Psoas muscle (tissue), 8 donors: ENCODE data around the gene EXOC3L1. TPM values are rescaled to one million over a fixed set of nuclear protein-coding genes. Genes with fewer than 3 reads are reported as not detected.

Experiments
- ATAC-seq, 4 donors: fragments of 200-7000 bp; cut with Tn5 transposase; one replicate each; pipeline ENCODE4 v1.9.1; 2020; ENCODE audit warnings: moderate library complexity in 3 of 4, mild to moderate bottlenecking in 2 of 4
- DNase-seq, 2 donors: peaks; one replicate each; pipeline ENCODE4 v3.0.0-alpha.2; 2020
- H3K27ac ChIP-seq: fragments of 200-600 bp; one replicate; pipeline ENCODE4 v1.8.0; 2022
- H3K27me3 ChIP-seq, 3 donors: fragments of 200-600 bp in 1 of 3; one replicate each; pipeline versions ENCODE4 v1.6.1 to v1.8.0; 2013 to 2022; ENCODE audit warnings: low read length in 2 of 3, mild to moderate bottlenecking in 2 of 3, moderate library complexity in 1 of 3; ENCODE audit not compliant: insufficient read depth in 3 of 3
- H3K36me3 ChIP-seq, 2 donors: fragments of 200-600 bp in 1 of 2; one replicate each; pipeline versions ENCODE4 v1.6.1 to v1.8.0; 2013 to 2022; ENCODE audit warnings: low read depth in 1 of 2, mild to moderate bottlenecking in 1 of 2, moderate library complexity in 1 of 2; ENCODE audit not compliant: insufficient read depth in 1 of 2
- H3K4me1 ChIP-seq: fragments of 200-600 bp; one replicate; pipeline ENCODE4 v1.8.0; 2022
- H3K4me3 ChIP-seq: fragments of 200-600 bp; one replicate; pipeline ENCODE4 v1.8.0; 2022; ENCODE audit warnings: mild to moderate bottlenecking
- H3K9me3 ChIP-seq: fragments of 200-600 bp; one replicate; pipeline ENCODE4 v1.8.0; 2022
- CTCF ChIP-seq: fragments of 200-600 bp; IDR thresholded peaks from one replicate; pipeline ENCODE4 v1.8.0; 2022; ENCODE audit warnings: antibody characterized with exemption
- WGBS, 3 donors: extraction: QIAGEN DNeasy Blood & Tissue Kit; methylation state at CpG; one replicate each; pipeline versions ENCODE4 v1.1.6 to v1.1.7; 2013; 5-methylcytosine and 5-hydroxymethylcytosine counted together
- intact Hi-C, 2 donors: fragments of 100-400 bp; cut with DNase I; formaldehyde crosslinking; loops; one replicate each; pipeline versions ENCODE4 v1.11.0 to v1.14.2; 2022
- polyA plus RNA-seq, 3 donors: library from polyadenylated mRNA; stranded (reverse); fragments of 200-250 nt; gene quantifications; one replicate each; pipeline ENCODE4 v1.2.3, GENCODE V29; 2013
- total RNA-seq, 4 donors: library from RNA; stranded (reverse); fragmentation: NEBNext Ultra II Directional in 2 of 4; extraction: Animal tissue kit (Norgen Biotek cat#: 25700) in 2 of 4; gene quantifications; one replicate each; pipeline versions ENCODE4 v1.2.1 to v1.2.4, GENCODE V29; 2021 to 2023
- donor health status: healthy with polysubstance abuse.
- donor health status: DM: no; HTN: no; CAD: no; lungs with moderate emphysema.
- donor health status: Bipolar disorder and iron deficiency.
- donor health status: healthy.
- donor health status: DM: yes; HTN: yes; CAD: no.
- donor health status: DM: no; HTN: no; CAD: no.
- donor health status: DM: no; HTN: no; CAD: no.
- donor health status: DM: yes; HTN: yes; CAD: no.

EXOC3L1 gene
- total and polyA plus RNA-seq, 7 donors, result 0.84 to 3.4 (median 1.2) TPM

GRCh38 chr16:67165121-67166078, 24.5 kb downstream of the EXOC3L1 start:
- TF ChIP-seq CTCF, result no peak
- H3K36me3 ChIP-seq, result peaks cover 0 to 20% of the 10 kb centered on the region in 2 donors
- ATAC-seq, result no peak
- peak overlapping the region; percentile 76 for H3K4me3 ChIP-seq
- 35 to 47% (median 46%) methylated on average over 69 to 85 of the region's 85 CpGs for WGBS, 3 donors
- intact Hi-C loops, result no loop called here
- peaks cover 49% of the 10 kb centered on the region for H3K4me1 ChIP-seq
- no peaks in the 10 kb centered on the region for H3K27me3 ChIP-seq
- no peaks in the 10 kb centered on the region for H3K9me3 ChIP-seq
- H3K27ac ChIP-seq, result peak overlapping the region; percentile 93
- peak in 1 of 2 donors; percentile 31 for DNase-seq

- intact Hi-C loops, result no loop called here
- no peak for TF ChIP-seq CTCF
These were observed 25.3 kb downstream of the EXOC3L1 start, which contains the start of gene HSF4 for GRCh38 chr16:67164599-67165061. HSF4 (plus strand) TSS chr16:67164745; CDS start chr16:67164812, 67 bp downstream.

GRCh38 chr16:67163999-67164558, 25.9 kb downstream of the EXOC3L1 start:
- no peaks in the 10 kb centered on the region for H3K27me3 ChIP-seq
- H3K4me1 ChIP-seq, result peaks cover 41% of the 10 kb centered on the region
- ATAC-seq (peak in 2 of 4 donors; percentile 6 to 7), DNase-seq (peak in 1 of 2 donors; percentile 26)
- H3K9me3 ChIP-seq, result no peaks in the 10 kb centered on the region
- 0 to 3% (median 3%) methylated on average over 30 to 34 of the region's 34 CpGs for whole genome bisulfite sequencing, 3 donors
- peak overlapping the region; percentile 76 for H3K4me3 ChIP-seq
- intact Hi-C loops, result no loop called here
- peaks cover 0 to 18% of the 10 kb centered on the region in 2 donors for H3K36me3 ChIP-seq
- peak overlapping the region; percentile 93 for H3K27ac ChIP-seq
- TF ChIP-seq CTCF, result no peak

More at GRCh38 chr16:67164599-67165061, 25.3 kb downstream of the EXOC3L1 start, which contains the start of gene HSF4:
- H3K36me3 ChIP-seq, result peaks cover 0 to 20% of the 10 kb centered on the region in 2 donors
- H3K9me3 ChIP-seq, result no peaks in the 10 kb centered on the region
- peak; percentile 82 to 89 for DNase-seq
- H3K4me3 ChIP-seq, result peak within 1 kb of the TSS; percentile 76
- 2 to 4% (median 2%) methylated on average over 28 to 41 of the region's 41 CpGs for WGBS, 3 donors
- H3K27me3 ChIP-seq, result no peaks in the 10 kb centered on the region
- peaks cover 43% of the 10 kb centered on the region for H3K4me1 ChIP-seq
- peak; percentile 47 to 63 (median 56) for ATAC-seq
- H3K27ac ChIP-seq, result peak within 1 kb of the TSS; percentile 93

GRCh38 chr16:67163164-67163998, 26.6 kb downstream of the EXOC3L1 start:
- ATAC-seq (peak; percentile 15 to 44 (median 32)), DNase-seq (peak; percentile 58 to 85)
- H3K4me3 ChIP-seq, result peak overlapping the region; percentile 76
- no peak for TF ChIP-seq CTCF
- 1 to 2% (median 1%) methylated on average over 89 to 99 of the region's 99 CpGs for WGBS, 3 donors
- H3K9me3 ChIP-seq, result no peaks in the 10 kb centered on the region
- peak overlapping the region; percentile 93 for H3K27ac ChIP-seq
- intact Hi-C loops, result no loop called here
- H3K36me3 ChIP-seq, result peaks cover 0 to 15% of the 10 kb centered on the region in 2 donors
- H3K27me3 ChIP-seq, result no peaks in the 10 kb centered on the region
- H3K4me1 ChIP-seq, result peaks cover 38% of the 10 kb centered on the region
